Measurements from ENCODE around the gene DNAH1. TPM values are rescaled to one million over a fixed set of nuclear protein-coding genes. Genes with fewer than 3 reads are reported as not detected.

Gene DNAH1
- total RNA-seq, 1 experiment from 2014 or later = 2.4 TPM

- Histone ChIP-seq H3K36me3 (ENCODE audit: control insufficient read depth, insufficient read depth, low read length) (no peaks in the 10 kb centered on the region), H3K9me3 (ENCODE audit: control insufficient read depth, insufficient read depth, low read depth, low read length) (no peaks in the 10 kb centered on the region), H3K27me3 (ENCODE audit: control insufficient read depth, insufficient read depth, low read length) (no peaks in the 10 kb centered on the region), H3K4me1 (ENCODE audit: control insufficient read depth, insufficient read depth, low read length) (no peaks in the 10 kb centered on the region), H3K4me3 (ENCODE audit: low read depth in 2 of 2, low read length in 2 of 2) (no peak overlapping the region), H3K27ac (ENCODE audit: low read length) (no peak overlapping the region)
- no TSS peak for BruUV-seq (replicated peaks)
- in situ Hi-C loops (cut with HindIII; ENCODE audit: low pct_unique_long_range_greater_than_20kb, low sequenced_read_pairs) (no loop called here), intact Hi-C loops (cut with micrococcal nuclease; ENCODE audit: unreplicated experiment) (no loop called here)
- ATAC-seq (no peak), DNase-seq (ENCODE audit: low read depth, low spot score) (no peak)
- ChIA-PET POLR2A (no interaction called here), CTCF (interaction anchor here (0.6 to 3.1 kb wide), 2 partner anchors 12 to 200 kb away, joined by 6 to 9 read pairs; no protein-coding TSS in a partner anchor)
- no peak for TF ChIP-seq REST (IDR thresholded peaks at IDR 0.05; ENCODE audit: insufficient read depth in 1 of 2, low read depth in 2 of 2, low read length in 1 of 2)
- no peak for TF ChIP-seq POLR2AphosphoS5 (IDR thresholded peaks at IDR 0.05; ENCODE audit: low read depth, low read length)
- no peak for TF ChIP-seq SIN3A (IDR thresholded peaks at IDR 0.05; ENCODE audit: borderline replicate concordance, insufficient read depth, low read depth, low read length)
- no peak for TF ChIP-seq CTCF (IDR thresholded peaks at IDR 0.05)
- no peak for TF ChIP-seq TCF7L2 (IDR thresholded peaks at IDR 0.05; ENCODE audit: low read depth, low read length)
These were observed 117.3 kb downstream of the DNAH1 start for GRCh38 chr3:52433328-52433995.

- no TSS peak for BruUV-seq (replicated peaks)
- no peak overlapping the region for H3K4me3 ChIP-seq (ENCODE audit: low read depth in 2 of 2, low read length in 2 of 2)
- CTCF ChIA-PET = interaction anchor here (3.1 kb wide), 1 partner anchor 12 kb away, joined by 9 read pairs; no protein-coding TSS in a partner anchor
- TF ChIP-seq SIN3A (IDR thresholded peaks at IDR 0.05; ENCODE audit: borderline replicate concordance, insufficient read depth, low read depth, low read length) (no peak), TCF7L2 (IDR thresholded peaks at IDR 0.05; ENCODE audit: low read depth, low read length) (no peak), REST (IDR thresholded peaks at IDR 0.05; ENCODE audit: insufficient read depth in 1 of 2, low read depth in 2 of 2, low read length in 1 of 2) (no peak), POLR2AphosphoS5 (IDR thresholded peaks at IDR 0.05; ENCODE audit: low read depth, low read length) (no peak), CTCF (IDR thresholded peaks at IDR 0.05) (no peak)
- no peaks in the 10 kb centered on the region for H3K36me3 ChIP-seq (ENCODE audit: control insufficient read depth, insufficient read depth, low read length)
- POLR2A ChIA-PET = no interaction called here
- in situ Hi-C loops (cut with HindIII; ENCODE audit: low pct_unique_long_range_greater_than_20kb, low sequenced_read_pairs) (no loop called here), intact Hi-C loops (cut with micrococcal nuclease; ENCODE audit: unreplicated experiment) (no loop called here)
- no peak overlapping the region for H3K27ac ChIP-seq (ENCODE audit: low read length)
- H3K27me3 ChIP-seq (ENCODE audit: control insufficient read depth, insufficient read depth, low read length) = no peaks in the 10 kb centered on the region
- no peak for ATAC-seq
- no peaks in the 10 kb centered on the region for H3K4me1 ChIP-seq (ENCODE audit: control insufficient read depth, insufficient read depth, low read length)
- no peak for DNase-seq (ENCODE audit: low read depth, low spot score)
- no peaks in the 10 kb centered on the region for H3K9me3 ChIP-seq (ENCODE audit: control insufficient read depth, insufficient read depth, low read depth, low read length)
These were observed 117.9 kb downstream of the DNAH1 start for GRCh38 chr3:52433996-52434479.

All from Panc1 (cell line).